Right hindlimb (tissue), 1 donor: Measurements from ENCODE around the gene NFAM1.

Experiments used
- DNase-seq: peaks from one replicate; pipeline ENCODE4 v3.0.0-alpha.2; 2018

Gene NFAM1

GRCh38 chr22:42432020-42432596, at the start of gene NFAM1:
NFAM1 (minus strand) TSS chr22:42432403; CDS start chr22:42432357, 46 bp downstream.
- no peak for DNase-seq

DNA sequence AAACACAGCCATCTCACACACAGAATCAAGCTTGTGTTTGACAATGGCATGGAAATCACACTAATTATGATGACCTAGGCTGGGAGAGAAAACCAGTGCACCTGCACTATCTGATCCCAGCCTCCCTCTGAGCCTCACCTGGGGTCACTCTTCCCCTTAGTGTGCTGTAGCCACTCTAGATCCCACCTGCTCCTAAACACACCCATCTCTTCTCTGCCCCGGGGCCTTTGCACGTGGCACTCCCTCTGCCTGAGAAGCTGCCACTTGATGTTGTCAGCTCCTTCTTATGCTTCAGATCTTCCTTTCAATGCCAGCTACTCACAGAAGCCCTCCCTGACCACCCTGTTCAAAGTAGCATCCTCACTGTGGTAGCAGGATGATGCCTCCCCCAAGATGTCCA, 42.9 kb upstream of the NFAM1 start:
- DNase-seq, result no peak

GRCh38 chr22:42473484-42474193, 41.4 kb upstream of the NFAM1 start:
- DNase-seq, result no peak

DNA sequence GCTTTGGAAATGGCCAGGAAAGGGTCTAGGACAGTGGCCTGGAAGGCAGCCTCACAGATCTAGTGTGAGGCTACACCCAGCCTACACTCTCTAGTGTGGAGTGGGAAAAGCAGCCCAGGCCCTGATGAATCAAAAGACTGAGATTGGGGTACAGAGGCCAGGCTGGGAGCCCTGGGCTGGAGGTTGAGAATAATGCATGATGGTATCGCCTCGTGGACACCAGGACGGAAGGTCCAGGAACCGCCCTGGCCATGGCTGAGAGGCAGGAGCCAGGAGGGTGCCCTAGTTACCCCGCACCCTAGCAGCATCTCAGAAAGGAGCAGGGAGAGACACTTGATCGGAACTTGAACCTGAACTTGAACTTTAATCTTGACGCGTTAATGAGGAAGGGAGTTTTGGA, 40.5 kb upstream of the NFAM1 start:
- DNase-seq, result no peak

- no peak for DNase-seq
Observed at GRCh38 chr22:42471441-42471840, 39.2 kb upstream of the NFAM1 start.

GRCh38 chr22:42470366-42471082, 38.3 kb upstream of the NFAM1 start:
- no peak for DNase-seq

DNA sequence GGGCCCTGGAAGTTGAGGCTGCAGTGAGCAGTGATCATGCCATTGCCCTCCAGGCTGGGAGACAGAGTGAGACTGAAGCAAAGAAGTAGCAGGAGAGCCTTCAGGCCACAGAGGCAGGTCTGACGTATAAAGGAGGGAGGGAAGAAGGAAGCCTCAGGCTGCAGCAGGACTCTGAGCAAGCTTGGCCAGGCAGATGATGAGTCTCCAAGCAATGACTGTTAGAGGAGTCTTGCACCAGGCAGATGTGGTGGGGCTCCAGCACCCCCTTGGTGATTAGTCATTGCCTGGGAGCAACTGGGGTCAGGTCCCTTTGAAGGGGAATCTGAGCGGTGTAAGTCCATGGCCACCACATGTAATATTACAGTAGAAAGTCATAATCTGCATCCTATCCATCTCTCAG, 36.6 kb upstream of the NFAM1 start:
- DNase-seq, result no peak

- no peak for DNase-seq
Observed at GRCh38 chr22:42462016-42462415, 29.8 kb upstream of the NFAM1 start.

DNA sequence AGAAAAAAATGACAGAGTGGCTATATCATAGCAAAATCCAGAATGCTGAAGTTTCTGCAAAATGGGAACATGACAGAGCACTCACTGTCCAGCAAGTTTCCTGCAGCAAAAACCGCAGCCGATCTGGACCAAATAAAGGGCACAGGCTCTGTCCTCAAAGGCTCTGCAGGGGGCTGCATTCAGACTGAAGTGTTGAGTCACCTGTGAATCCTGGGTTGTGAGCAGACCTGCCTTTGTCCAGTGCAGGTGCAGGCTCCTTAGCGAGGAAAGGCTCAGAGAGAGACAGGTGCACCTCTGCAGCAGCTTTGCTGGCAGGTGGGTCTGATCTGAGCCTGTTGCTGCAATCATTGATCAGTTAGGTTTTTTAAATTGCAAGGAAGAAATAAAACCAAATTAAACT, 29.3 kb upstream of the NFAM1 start:
- no peak for DNase-seq

DNA sequence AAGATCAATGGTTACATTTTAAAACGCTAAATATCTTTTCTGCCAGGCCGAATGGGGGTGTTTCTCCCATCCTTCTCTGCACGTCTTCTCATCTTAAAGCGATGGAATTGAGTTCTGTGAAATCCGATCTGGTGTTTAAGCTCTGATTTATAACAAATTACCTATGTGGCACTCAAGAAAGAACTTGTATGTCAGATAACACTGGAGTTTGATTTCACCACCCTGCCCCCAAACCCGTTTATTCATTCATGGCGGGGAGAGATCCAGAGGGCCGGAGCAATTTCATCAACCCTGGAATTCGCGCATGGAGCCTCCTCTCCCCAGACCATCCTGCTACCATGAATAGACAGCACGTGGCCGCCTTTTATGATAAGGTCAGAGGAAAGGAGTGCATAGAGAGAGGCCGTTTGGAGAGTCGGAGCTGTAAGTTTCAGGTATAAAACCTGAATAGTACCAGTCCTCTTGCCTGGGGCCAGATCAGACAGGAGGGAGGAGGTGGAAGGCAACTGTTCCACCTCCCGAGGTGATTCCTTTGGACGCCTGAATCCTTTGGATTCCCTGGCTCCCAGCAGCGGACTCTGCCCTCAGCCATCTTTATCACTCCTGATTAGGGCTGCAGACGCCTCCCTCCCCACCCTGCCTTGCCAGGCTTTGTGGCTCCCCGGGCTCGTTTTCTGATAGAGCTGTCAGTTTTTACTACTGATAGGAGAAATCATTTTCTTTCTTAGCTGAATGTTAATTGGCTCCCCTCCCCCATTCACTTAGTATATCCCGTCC, 27.3 kb upstream of the NFAM1 start:
- no peak for DNase-seq

- DNase-seq, result no peak
Observed at GRCh38 chr22:42452916-42453315, 20.7 kb upstream of the NFAM1 start.

DNA sequence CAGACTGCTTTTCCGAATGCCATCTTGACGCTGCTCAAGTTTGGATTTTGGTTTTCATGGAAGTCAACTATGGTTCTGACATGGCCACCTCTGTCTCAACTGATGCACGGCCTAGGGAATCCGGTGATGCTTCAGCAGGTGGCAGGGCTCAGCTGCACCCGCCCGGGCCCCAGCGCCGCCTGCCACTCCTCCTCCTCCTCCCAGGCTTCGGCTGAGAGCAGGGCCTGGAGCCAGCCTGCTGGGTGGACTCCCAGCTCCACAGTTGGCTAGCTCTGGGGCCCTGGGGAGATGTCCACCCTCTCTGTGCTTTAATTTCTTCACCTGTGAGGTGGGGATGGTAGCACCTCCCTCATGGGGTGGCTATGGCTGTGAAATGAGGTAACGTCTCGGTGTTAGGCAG, 20.3 kb upstream of the NFAM1 start:
- DNase-seq, result no peak

- DNase-seq, result no peak
Observed at GRCh38 chr22:42451499-42452145, 19.4 kb upstream of the NFAM1 start.

- DNase-seq, result no peak
Observed at GRCh38 chr22:42450862-42451261, 18.7 kb upstream of the NFAM1 start.

- DNase-seq, result no peak
Observed at GRCh38 chr22:42446151-42446550, 13.9 kb upstream of the NFAM1 start.

- DNase-seq, result peak; percentile 91
Observed at GRCh38 chr22:42444077-42444904, 12.1 kb upstream of the NFAM1 start.

GRCh38 chr22:42443240-42444076, 11.3 kb upstream of the NFAM1 start:
- DNase-seq, result no peak

GRCh38 chr22:42442748-42443147, 10.5 kb upstream of the NFAM1 start:
- no peak for DNase-seq

DNA sequence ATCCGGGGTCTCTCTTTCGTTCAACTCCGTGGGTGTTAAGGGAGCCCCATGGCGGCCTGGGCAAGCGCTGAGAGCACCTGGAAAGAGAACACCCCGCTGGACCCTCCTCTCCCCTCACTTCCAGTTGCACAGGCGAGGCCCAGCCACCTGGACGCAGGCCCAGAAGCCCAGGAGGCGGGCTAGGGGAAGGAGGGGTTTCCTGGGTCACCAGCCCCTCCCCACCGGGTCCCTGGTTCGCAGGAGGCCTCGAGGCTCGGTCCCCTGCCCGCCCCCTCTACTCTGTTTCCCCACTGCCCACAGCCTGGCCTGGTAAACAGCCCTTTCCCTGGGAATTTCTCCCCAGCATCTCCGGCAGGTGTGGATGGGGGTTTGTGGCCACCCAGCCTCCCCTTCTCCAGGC, 8.5 kb upstream of the NFAM1 start:
- no peak for DNase-seq

- no peak for DNase-seq
Observed at GRCh38 chr22:42439821-42440674, 7.8 kb upstream of the NFAM1 start.
